ENCODE data around the gene IL4. TPM values are rescaled to one million over a fixed set of nuclear protein-coding genes. Genes with fewer than 3 reads are reported as not detected.

IL4 gene
- polyA plus RNA-seq, 1 donor from 2014 or later = not detected

GRCh38 chr5:132674671-132675506 is 1.1 kb downstream of the IL4 start:
- Histone ChIP-seq H3K4me3 (ENCODE audit: low read length) (no peak overlapping the region), H3K4me2 (ENCODE audit: low read length) (no peak overlapping the region), H3K79me2 (replicated peaks; ENCODE audit: insufficient read depth, low read length) (no peaks in the 10 kb centered on the region), H3K27me3 (ENCODE audit: insufficient read depth, low read depth, low read length) (no peaks in the 10 kb centered on the region), H3K27ac (ENCODE audit: low read length) (no peak overlapping the region), H4K20me1 (ENCODE audit: insufficient read depth) (no peaks in the 10 kb centered on the region), H2AFZ (ENCODE audit: low read depth, low read length) (no peak overlapping the region), H3K36me3 (ENCODE audit: insufficient read depth, low read length) (no peaks in the 10 kb centered on the region), H3K9me3 (ENCODE audit: low read length) (no peaks in the 10 kb centered on the region), H3K9me2 (ENCODE audit: insufficient read depth, low read length) (no peaks in the 10 kb centered on the region), H3F3A (ENCODE audit: insufficient read depth, low read length, poor library complexity, severe bottlenecking) (no peaks in the 10 kb centered on the region), H3K9ac (ENCODE audit: low read length) (no peak overlapping the region)
- TF ChIP-seq RAD21 (conservative IDR thresholded peaks at IDR 0.05) = no peak
- no peak for TF ChIP-seq CTCF (IDR thresholded peaks at IDR 0.05; ENCODE audit: poor library complexity, severe bottlenecking)
- TF ChIP-seq, protein P1, sequence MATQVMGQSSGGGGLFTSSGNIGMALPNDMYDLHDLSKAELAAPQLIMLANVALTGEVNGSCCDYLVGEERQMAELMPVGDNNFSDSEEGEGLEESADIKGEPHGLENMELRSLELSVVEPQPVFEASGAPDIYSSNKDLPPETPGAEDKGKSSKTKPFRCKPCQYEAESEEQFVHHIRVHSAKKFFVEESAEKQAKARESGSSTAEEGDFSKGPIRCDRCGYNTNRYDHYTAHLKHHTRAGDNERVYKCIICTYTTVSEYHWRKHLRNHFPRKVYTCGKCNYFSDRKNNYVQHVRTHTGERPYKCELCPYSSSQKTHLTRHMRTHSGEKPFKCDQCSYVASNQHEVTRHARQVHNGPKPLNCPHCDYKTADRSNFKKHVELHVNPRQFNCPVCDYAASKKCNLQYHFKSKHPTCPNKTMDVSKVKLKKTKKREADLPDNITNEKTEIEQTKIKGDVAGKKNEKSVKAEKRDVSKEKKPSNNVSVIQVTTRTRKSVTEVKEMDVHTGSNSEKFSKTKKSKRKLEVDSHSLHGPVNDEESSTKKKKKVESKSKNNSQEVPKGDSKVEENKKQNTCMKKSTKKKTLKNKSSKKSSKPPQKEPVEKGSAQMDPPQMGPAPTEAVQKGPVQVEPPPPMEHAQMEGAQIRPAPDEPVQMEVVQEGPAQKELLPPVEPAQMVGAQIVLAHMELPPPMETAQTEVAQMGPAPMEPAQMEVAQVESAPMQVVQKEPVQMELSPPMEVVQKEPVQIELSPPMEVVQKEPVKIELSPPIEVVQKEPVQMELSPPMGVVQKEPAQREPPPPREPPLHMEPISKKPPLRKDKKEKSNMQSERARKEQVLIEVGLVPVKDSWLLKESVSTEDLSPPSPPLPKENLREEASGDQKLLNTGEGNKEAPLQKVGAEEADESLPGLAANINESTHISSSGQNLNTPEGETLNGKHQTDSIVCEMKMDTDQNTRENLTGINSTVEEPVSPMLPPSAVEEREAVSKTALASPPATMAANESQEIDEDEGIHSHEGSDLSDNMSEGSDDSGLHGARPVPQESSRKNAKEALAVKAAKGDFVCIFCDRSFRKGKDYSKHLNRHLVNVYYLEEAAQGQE (IDR thresholded peaks at IDR 0.05; ENCODE audit: borderline replicate concordance) = no peak
- no peak for TF ChIP-seq POLR2AphosphoS5 (IDR thresholded peaks at IDR 0.05)
- TF ChIP-seq EZH2 (IDR thresholded peaks at IDR 0.05; ENCODE audit: borderline replicate concordance, insufficient read depth, low read length, poor library complexity, severe bottlenecking) = no peak
- no peak for TF ChIP-seq TAF1 (IDR thresholded peaks at IDR 0.05; ENCODE audit: low read depth)
- no peak for TF ChIP-seq SMC3 (conservative IDR thresholded peaks at IDR 0.05; ENCODE audit: poor library complexity)
- no peak for TF ChIP-seq MXI1 (conservative IDR thresholded peaks at IDR 0.05; ENCODE audit: poor library complexity, severe bottlenecking)
- no peak for TF ChIP-seq EP300 (conservative IDR thresholded peaks at IDR 0.05; ENCODE audit: poor library complexity, severe bottlenecking)

GRCh38 chr5:132675936-132676689 is 2.3 kb downstream of the IL4 start:
- Histone ChIP-seq H3F3A (ENCODE audit: insufficient read depth, low read length, poor library complexity, severe bottlenecking) (no peaks in the 10 kb centered on the region), H3K4me3 (ENCODE audit: low read length) (no peak overlapping the region), H2AFZ (ENCODE audit: low read depth, low read length) (no peak overlapping the region), H3K79me2 (replicated peaks; ENCODE audit: insufficient read depth, low read length) (no peaks in the 10 kb centered on the region), H3K9ac (ENCODE audit: low read length) (no peak overlapping the region), H3K4me2 (ENCODE audit: low read length) (no peak overlapping the region), H3K36me3 (ENCODE audit: insufficient read depth, low read length) (no peaks in the 10 kb centered on the region), H4K20me1 (ENCODE audit: insufficient read depth) (no peaks in the 10 kb centered on the region), H3K9me2 (ENCODE audit: insufficient read depth, low read length) (no peaks in the 10 kb centered on the region), H3K27me3 (ENCODE audit: insufficient read depth, low read depth, low read length) (no peaks in the 10 kb centered on the region), H3K27ac (ENCODE audit: low read length) (no peak overlapping the region), H3K9me3 (ENCODE audit: low read length) (no peaks in the 10 kb centered on the region)
- TF ChIP-seq TAF1 (IDR thresholded peaks at IDR 0.05; ENCODE audit: low read depth) = no peak
- no peak for TF ChIP-seq SMC3 (conservative IDR thresholded peaks at IDR 0.05; ENCODE audit: poor library complexity)
- no peak for TF ChIP-seq POLR2AphosphoS5 (IDR thresholded peaks at IDR 0.05)
- no peak for TF ChIP-seq EP300 (conservative IDR thresholded peaks at IDR 0.05; ENCODE audit: poor library complexity, severe bottlenecking)
- TF ChIP-seq EZH2 (IDR thresholded peaks at IDR 0.05; ENCODE audit: borderline replicate concordance, insufficient read depth, low read length, poor library complexity, severe bottlenecking) = no peak
- TF ChIP-seq RAD21 (conservative IDR thresholded peaks at IDR 0.05) = no peak
- TF ChIP-seq MXI1 (conservative IDR thresholded peaks at IDR 0.05; ENCODE audit: poor library complexity, severe bottlenecking) = no peak
- TF ChIP-seq, protein P1 (IDR thresholded peaks at IDR 0.05; ENCODE audit: borderline replicate concordance) = no peak
- no peak for TF ChIP-seq CTCF (IDR thresholded peaks at IDR 0.05; ENCODE audit: poor library complexity, severe bottlenecking)
